Thoracic aorta (tissue), 2 donors: ENCODE data around the gene TEPSIN. TPM values are rescaled to one million over a fixed set of nuclear protein-coding genes. Genes with fewer than 3 reads are reported as not detected.

Experiments
- ATAC-seq: fragments of 150-250 bp; one replicate; pipeline ENCODE4 v1.8.0; 2017; ENCODE audit warnings: low read depth; ENCODE audit not compliant: insufficient number of reproducible peaks, low FRiP score
- DNase-seq: peaks from one replicate; pipeline ENCODE4 v3.0.0-alpha.2; 2020; ENCODE audit warnings: low spot score
- H3K27ac ChIP-seq, 2 donors: fragments of 200-600 bp; sonication (generic); 1 replicate in 1 of 2; 2 replicates in 1 of 2; pipeline ENCODE4 v1.5.1; 2016; ENCODE audit warnings: mild to moderate bottlenecking in 2 of 2, moderate library complexity in 2 of 2
- H3K27me3 ChIP-seq: fragments of 200-600 bp; sonication (generic); replicated peaks from 2 replicates; pipeline ENCODE4 v1.6.0; 2016; ENCODE audit warnings: mild to moderate bottlenecking; ENCODE audit not compliant: insufficient read depth
- H3K36me3 ChIP-seq: fragments of 200-600 bp; sonication (generic); one replicate; pipeline ENCODE4 v1.5.1; 2016
- H3K4me1 ChIP-seq, 2 donors: fragments of 200-600 bp; sonication (generic); 1 replicate in 1 of 2; 2 replicates in 1 of 2; pipeline versions ENCODE4 v1.5.1 to v1.6.0; 2016; ENCODE audit warnings: low read depth in 2 of 2, mild to moderate bottlenecking in 1 of 2; ENCODE audit not compliant: control insufficient read depth in 1 of 2
- H3K4me3 ChIP-seq: fragments of 200-600 bp; sonication (generic); 2 replicates; pipeline ENCODE4 v1.5.1; 2016; ENCODE audit warnings: mild to moderate bottlenecking
- H3K9me3 ChIP-seq: fragments of 200-600 bp; sonication (generic); 2 replicates; pipeline ENCODE4 v1.5.1; 2016
- total RNA-seq, 2 donors: library from RNA; depleted of rRNA; stranded (reverse); fragments of >200 nt; gene quantifications; one replicate each; pipeline versions ENCODE4 v1.1.0 to v1.2.3, GENCODE V29; 2016
- TF ChIP-seq, protein P1 (sequence below): fragments of 200-600 bp; sonication (generic); IDR thresholded peaks from one replicate; pipeline ENCODE4 v1.5.1; 2019; ENCODE audit warnings: antibody characterized with exemption

Gene TEPSIN
- total RNA-seq, 2 donors from 2014 or later, result 52.4 to 70.8 TPM

DNA sequence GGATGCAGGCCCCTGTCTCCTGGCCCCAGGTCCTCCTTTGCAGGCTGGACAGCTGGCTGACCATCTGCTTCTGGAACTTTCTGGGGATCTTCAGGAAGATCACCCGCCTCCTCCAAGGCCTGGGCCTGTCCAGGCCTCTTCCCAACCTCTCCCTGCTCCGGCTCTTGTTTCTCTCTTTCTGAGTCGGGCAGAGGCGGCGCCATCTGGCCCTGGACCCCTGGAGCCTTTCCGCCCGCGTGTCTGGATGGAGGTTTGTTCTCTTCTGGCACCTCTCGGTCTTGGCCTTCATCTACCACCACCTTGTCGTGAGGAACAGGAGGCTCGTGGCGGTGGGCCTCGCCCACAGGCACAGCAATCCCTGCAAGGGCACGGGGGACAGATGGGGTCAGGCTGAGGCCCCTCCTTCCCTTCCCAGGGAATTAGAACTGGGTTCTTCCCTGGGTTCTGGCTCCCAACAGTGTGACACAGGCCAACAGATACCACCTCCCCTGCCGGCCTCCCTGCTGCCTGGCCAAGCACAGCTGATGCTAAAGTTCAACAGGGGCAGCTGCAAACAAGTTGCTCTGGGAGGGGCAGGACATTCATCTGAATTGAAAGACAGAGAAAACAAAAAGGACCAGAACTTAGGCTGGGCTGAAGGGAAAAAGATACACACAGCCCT is 13.6 kb upstream of the TEPSIN start:
- TF ChIP-seq, protein P1, sequence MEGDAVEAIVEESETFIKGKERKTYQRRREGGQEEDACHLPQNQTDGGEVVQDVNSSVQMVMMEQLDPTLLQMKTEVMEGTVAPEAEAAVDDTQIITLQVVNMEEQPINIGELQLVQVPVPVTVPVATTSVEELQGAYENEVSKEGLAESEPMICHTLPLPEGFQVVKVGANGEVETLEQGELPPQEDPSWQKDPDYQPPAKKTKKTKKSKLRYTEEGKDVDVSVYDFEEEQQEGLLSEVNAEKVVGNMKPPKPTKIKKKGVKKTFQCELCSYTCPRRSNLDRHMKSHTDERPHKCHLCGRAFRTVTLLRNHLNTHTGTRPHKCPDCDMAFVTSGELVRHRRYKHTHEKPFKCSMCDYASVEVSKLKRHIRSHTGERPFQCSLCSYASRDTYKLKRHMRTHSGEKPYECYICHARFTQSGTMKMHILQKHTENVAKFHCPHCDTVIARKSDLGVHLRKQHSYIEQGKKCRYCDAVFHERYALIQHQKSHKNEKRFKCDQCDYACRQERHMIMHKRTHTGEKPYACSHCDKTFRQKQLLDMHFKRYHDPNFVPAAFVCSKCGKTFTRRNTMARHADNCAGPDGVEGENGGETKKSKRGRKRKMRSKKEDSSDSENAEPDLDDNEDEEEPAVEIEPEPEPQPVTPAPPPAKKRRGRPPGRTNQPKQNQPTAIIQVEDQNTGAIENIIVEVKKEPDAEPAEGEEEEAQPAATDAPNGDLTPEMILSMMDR, result no peak
- Histone ChIP-seq H3K4me1 (peaks cover 0 to 26% of the 10 kb centered on the region in 2 donors), H3K36me3 (peaks cover 20% of the 10 kb centered on the region), H3K27me3 (no peaks in the 10 kb centered on the region), H3K9me3 (no peaks in the 10 kb centered on the region), H3K27ac (no peak overlapping the region), H3K4me3 (no peak overlapping the region)
- no peak for ATAC-seq
- no peak for DNase-seq

DNA sequence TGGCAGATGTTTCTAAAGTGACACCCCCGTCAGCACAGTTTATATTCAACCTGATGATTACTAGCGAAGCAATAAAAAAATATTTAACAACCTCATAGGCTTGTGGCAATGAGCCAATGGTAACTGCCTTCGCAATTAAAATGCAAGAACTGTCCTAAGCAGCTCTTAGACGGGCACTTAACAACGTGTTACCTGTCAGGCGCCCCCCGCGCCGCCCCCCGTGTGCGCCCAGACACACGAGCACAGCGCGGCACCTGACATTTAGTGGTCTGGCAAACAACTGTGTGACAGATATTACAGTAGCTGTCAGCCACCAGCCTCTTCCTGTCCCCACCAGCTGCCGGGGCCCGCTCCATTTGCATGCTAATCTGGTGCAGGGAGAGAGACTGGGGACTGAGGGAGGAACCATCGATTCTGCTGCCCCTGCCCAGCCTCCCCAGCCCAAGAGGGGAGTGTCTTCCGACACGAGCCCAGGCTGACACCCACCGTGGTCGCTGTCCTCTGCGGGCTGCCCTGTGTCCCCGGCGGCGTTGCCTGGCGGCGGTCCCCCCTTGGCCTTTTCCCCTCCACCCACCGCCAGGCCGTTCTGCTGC is 12.9 kb upstream of the TEPSIN start:
- TF ChIP-seq, protein P1, result no peak
- peaks cover 0 to 26% of the 10 kb centered on the region in 2 donors for H3K4me1 ChIP-seq
- ATAC-seq, result no peak
- no peak for DNase-seq
- H3K4me3 ChIP-seq, result no peak overlapping the region
- H3K27me3 ChIP-seq, result no peaks in the 10 kb centered on the region
- H3K9me3 ChIP-seq, result no peaks in the 10 kb centered on the region
- H3K27ac ChIP-seq, result no peak overlapping the region
- H3K36me3 ChIP-seq, result peaks cover 20% of the 10 kb centered on the region

DNA sequence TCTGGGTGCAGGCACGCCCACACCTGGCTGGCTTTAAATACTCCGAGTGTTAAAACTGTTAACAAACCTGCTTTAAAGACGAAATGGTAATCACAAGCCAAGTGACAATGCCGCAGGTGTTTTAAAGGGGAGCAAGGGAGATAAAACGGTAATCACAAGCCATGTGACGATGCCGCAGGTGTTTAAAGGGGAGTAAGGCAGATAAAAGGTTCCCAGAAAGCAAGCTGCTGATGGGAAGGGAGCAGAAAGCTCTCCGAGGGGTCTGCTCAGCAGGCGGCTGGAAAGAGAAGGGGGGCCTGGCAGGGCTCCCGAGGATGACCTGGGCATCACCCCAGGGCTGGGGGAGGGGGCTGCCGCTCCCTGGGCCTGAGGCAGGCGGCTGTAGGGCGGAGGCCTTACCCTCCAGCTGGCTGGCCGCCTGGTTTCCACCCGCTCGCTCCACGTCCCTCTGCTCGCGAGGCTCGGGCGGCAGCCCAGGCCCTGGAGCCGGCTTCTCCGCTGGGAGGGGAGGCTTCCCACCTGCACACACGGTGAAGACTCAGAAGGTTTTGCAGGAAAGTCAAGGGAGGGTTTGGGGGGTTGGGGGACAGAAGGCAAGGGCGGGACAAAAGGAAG is 12.3 kb upstream of the TEPSIN start:
- ATAC-seq (no peak), DNase-seq (no peak)
- Histone ChIP-seq H3K27ac (no peak overlapping the region), H3K4me1 (peaks cover 0 to 24% of the 10 kb centered on the region in 2 donors), H3K36me3 (peaks cover 20% of the 10 kb centered on the region), H3K4me3 (no peak overlapping the region), H3K9me3 (no peaks in the 10 kb centered on the region), H3K27me3 (no peaks in the 10 kb centered on the region)
- TF ChIP-seq, protein P1, result no peak

DNA sequence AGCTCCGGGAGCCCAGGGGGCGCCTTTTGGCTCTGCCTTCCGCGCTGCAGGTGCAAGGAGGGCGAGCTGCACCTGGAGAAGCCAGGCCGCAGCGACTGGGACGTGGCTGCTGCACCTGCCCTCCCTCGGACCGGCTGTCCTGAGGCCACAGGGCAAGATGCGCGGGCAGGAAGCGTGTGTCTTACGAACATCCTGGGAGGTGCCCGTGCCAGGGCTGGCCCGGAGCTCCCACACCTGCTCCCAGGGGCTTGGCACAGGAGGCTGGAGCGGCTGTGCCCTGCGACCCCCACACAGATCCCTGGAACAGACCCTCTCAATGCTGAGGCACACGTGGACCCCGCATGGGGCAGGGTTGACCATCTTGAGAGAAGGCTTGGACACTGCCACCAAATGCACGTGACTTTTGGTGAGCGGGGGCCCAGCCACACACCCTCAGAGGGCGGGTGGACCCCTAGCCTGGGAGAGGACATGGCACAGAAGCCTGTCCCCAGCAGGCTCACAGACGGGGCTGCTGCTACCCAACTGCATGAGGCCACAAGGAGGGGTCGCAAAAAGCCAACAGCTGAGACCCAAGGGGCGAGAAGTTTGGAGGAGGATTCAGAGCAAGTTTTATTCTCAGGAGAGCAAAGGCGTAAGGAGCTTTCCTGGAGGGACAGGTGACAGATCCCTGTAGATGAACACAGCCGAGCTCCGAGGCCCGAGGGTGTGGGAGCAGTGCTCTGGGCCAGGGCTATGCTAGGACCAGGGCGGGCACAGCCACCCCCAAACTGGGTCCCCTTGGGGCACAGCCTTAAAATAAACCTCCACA is 11.6 kb upstream of the TEPSIN start:
- H3K27me3 ChIP-seq, result no peaks in the 10 kb centered on the region
- H3K4me3 ChIP-seq, result no peak overlapping the region
- no peak for ATAC-seq
- TF ChIP-seq, protein P1, result no peak
- H3K4me1 ChIP-seq, result peaks cover 0 to 17% of the 10 kb centered on the region in 2 donors
- peaks cover 20% of the 10 kb centered on the region for H3K36me3 ChIP-seq
- DNase-seq, result no peak
- no peaks in the 10 kb centered on the region for H3K9me3 ChIP-seq
- H3K27ac ChIP-seq, result no peak overlapping the region
